Activated naive CD4-positive, alpha-beta T cell treated with anti-CD3 and anti-CD28 coated beads for 36 hours (primary cell): Measurements from ENCODE around the gene SLCO1B3. TPM values are rescaled to one million over a fixed set of nuclear protein-coding genes. Genes with fewer than 3 reads are reported as not detected.

Experiments
- CTCF ChIA-PET: fragments of 350-600 bp; sonication (Branson Sonifier 250); formaldehyde crosslinking; loops from one replicate; lab custom pipeline; 2021; ENCODE audit warnings: antibody characterized with exemption; lab: Charles Lee
- DNase-seq: peaks from one replicate; pipeline ENCODE4 v3.0.0-alpha.2; 2020
- H3K27ac Mint-ChIP-seq: one replicate; pipeline ENCODE4 v1.8.0; 2021; ENCODE audit warnings: mild to moderate bottlenecking, mixed read lengths
- H3K27me3 Mint-ChIP-seq: one replicate; pipeline ENCODE4 v1.8.0; 2021; ENCODE audit warnings: low read depth, mixed read lengths
- H3K36me3 Mint-ChIP-seq: one replicate; pipeline ENCODE4 v1.8.0; 2021; ENCODE audit warnings: low read depth, mixed read lengths
- H3K4me1 Mint-ChIP-seq: one replicate; pipeline ENCODE4 v1.8.0; 2021; ENCODE audit warnings: low read depth, mixed read lengths
- H3K4me3 Mint-ChIP-seq: one replicate; pipeline ENCODE4 v1.8.0; 2021; ENCODE audit warnings: mild to moderate bottlenecking, moderate library complexity, mixed read lengths
- H3K9me3 Mint-ChIP-seq: one replicate; pipeline ENCODE4 v1.8.0; 2021; ENCODE audit warnings: mixed read lengths
- intact Hi-C: fragments of 100-400 bp; cut with micrococcal nuclease; formaldehyde crosslinking; loops from one replicate; pipeline ENCODE4 v1.15.1; 2023
- total RNA-seq, 2 experiments: library from RNA; stranded (reverse); gene quantifications; one replicate each; pipeline ENCODE4 v1.2.3, GENCODE V29; 2021

SLCO1B3 gene
- total RNA-seq, 2 experiments from 2014 or later, result not detected

GRCh38 chr12:20822415-20822814 is 11.9 kb downstream of the SLCO1B3 start:
- Mint-ChIP-seq H3K27ac (no peak overlapping the region), H3K9me3 (peaks cover 2% of the 10 kb centered on the region), H3K36me3 (no peaks in the 10 kb centered on the region), H3K4me3 (no peak overlapping the region), H3K4me1 (no peaks in the 10 kb centered on the region), H3K27me3 (no peaks in the 10 kb centered on the region)
- CTCF ChIA-PET, result no interaction called here
- DNase-seq, result no peak
- intact Hi-C loops, result no loop called here

GRCh38 chr12:20822925-20823324 is 12.4 kb downstream of the SLCO1B3 start:
- Mint-ChIP-seq H3K4me1 (no peaks in the 10 kb centered on the region), H3K27ac (no peak overlapping the region), H3K27me3 (no peaks in the 10 kb centered on the region), H3K4me3 (no peak overlapping the region), H3K36me3 (no peaks in the 10 kb centered on the region), H3K9me3 (peaks cover 2% of the 10 kb centered on the region)
- intact Hi-C loops, result no loop called here
- CTCF ChIA-PET, result no interaction called here
- DNase-seq, result no peak

- intact Hi-C loops, result no loop called here
- Mint-ChIP-seq H3K27ac (no peak overlapping the region), H3K36me3 (no peaks in the 10 kb centered on the region), H3K4me3 (no peak overlapping the region), H3K27me3 (no peaks in the 10 kb centered on the region), H3K4me1 (no peaks in the 10 kb centered on the region), H3K9me3 (no peaks in the 10 kb centered on the region)
- CTCF ChIA-PET, result no interaction called here
- DNase-seq, result no peak
These were observed 19.4 kb downstream of the SLCO1B3 start for GRCh38 chr12:20829919-20830318.

GRCh38 chr12:20830456-20830855 is 20.0 kb downstream of the SLCO1B3 start:
- intact Hi-C loops, result no loop called here
- H3K36me3 Mint-ChIP-seq, result no peaks in the 10 kb centered on the region
- H3K4me3 Mint-ChIP-seq, result no peak overlapping the region
- peaks cover 3% of the 10 kb centered on the region for H3K9me3 Mint-ChIP-seq
- no peak overlapping the region for H3K27ac Mint-ChIP-seq
- no peak for DNase-seq
- no peaks in the 10 kb centered on the region for H3K4me1 Mint-ChIP-seq
- CTCF ChIA-PET, result no interaction called here
- H3K27me3 Mint-ChIP-seq, result no peaks in the 10 kb centered on the region

- intact Hi-C loops, result no loop called here
- no peak for DNase-seq
- Mint-ChIP-seq H3K4me3 (no peak overlapping the region), H3K4me1 (no peaks in the 10 kb centered on the region), H3K27me3 (no peaks in the 10 kb centered on the region), H3K27ac (no peak overlapping the region), H3K9me3 (peaks cover 3% of the 10 kb centered on the region), H3K36me3 (no peaks in the 10 kb centered on the region)
- CTCF ChIA-PET, result no interaction called here
These were observed 22.4 kb downstream of the SLCO1B3 start for GRCh38 chr12:20832911-20833310.

- Mint-ChIP-seq H3K27me3 (no peaks in the 10 kb centered on the region), H3K36me3 (no peaks in the 10 kb centered on the region), H3K4me1 (no peaks in the 10 kb centered on the region), H3K4me3 (no peak overlapping the region), H3K9me3 (peaks cover 3% of the 10 kb centered on the region), H3K27ac (no peak overlapping the region)
- no peak for DNase-seq
- intact Hi-C loops, result no loop called here
- CTCF ChIA-PET, result no interaction called here
These were observed 42.1 kb downstream of the SLCO1B3 start for GRCh38 chr12:20852649-20853048.

GRCh38 chr12:20863056-20863455 is 52.6 kb downstream of the SLCO1B3 start:
- no peak overlapping the region for H3K27ac Mint-ChIP-seq
- no peaks in the 10 kb centered on the region for H3K4me1 Mint-ChIP-seq
- no peaks in the 10 kb centered on the region for H3K27me3 Mint-ChIP-seq
- peaks cover 2% of the 10 kb centered on the region for H3K9me3 Mint-ChIP-seq
- intact Hi-C loops, result no loop called here
- DNase-seq, result no peak
- no peak overlapping the region for H3K4me3 Mint-ChIP-seq
- no peaks in the 10 kb centered on the region for H3K36me3 Mint-ChIP-seq
- CTCF ChIA-PET, result no interaction called here

- Mint-ChIP-seq H3K27ac (no peak overlapping the region), H3K4me1 (no peaks in the 10 kb centered on the region)
- CTCF ChIA-PET, result no interaction called here
These were observed 55.4 kb downstream of the SLCO1B3 start for GRCh38 chr12:20865873-20866272.

GRCh38 chr12:20868277-20868676 is 57.8 kb downstream of the SLCO1B3 start:
- intact Hi-C loops, result no loop called here
- no peaks in the 10 kb centered on the region for H3K27me3 Mint-ChIP-seq
- no peaks in the 10 kb centered on the region for H3K36me3 Mint-ChIP-seq
- no peaks in the 10 kb centered on the region for H3K4me1 Mint-ChIP-seq
- H3K4me3 Mint-ChIP-seq, result no peak overlapping the region
- no peak for DNase-seq
- CTCF ChIA-PET, result no interaction called here
- peaks cover 1% of the 10 kb centered on the region for H3K9me3 Mint-ChIP-seq
- no peak overlapping the region for H3K27ac Mint-ChIP-seq

More at GRCh38 chr12:20865873-20866272, 55.4 kb downstream of the SLCO1B3 start:
- H3K4me3 Mint-ChIP-seq, result no peak overlapping the region
- H3K27me3 Mint-ChIP-seq, result no peaks in the 10 kb centered on the region
- H3K9me3 Mint-ChIP-seq, result peaks cover 1% of the 10 kb centered on the region
- DNase-seq, result no peak
- H3K36me3 Mint-ChIP-seq, result no peaks in the 10 kb centered on the region
- intact Hi-C loops, result no loop called here

- DNase-seq, result no peak
- intact Hi-C loops, result no loop called here
- CTCF ChIA-PET, result no interaction called here
- no peaks in the 10 kb centered on the region for H3K4me1 Mint-ChIP-seq
- no peak overlapping the region for H3K4me3 Mint-ChIP-seq
- no peaks in the 10 kb centered on the region for H3K36me3 Mint-ChIP-seq
- peaks cover 4% of the 10 kb centered on the region for H3K9me3 Mint-ChIP-seq
- H3K27me3 Mint-ChIP-seq, result no peaks in the 10 kb centered on the region
- no peak overlapping the region for H3K27ac Mint-ChIP-seq
These were observed 72.8 kb downstream of the SLCO1B3 start for GRCh38 chr12:20883288-20883687.

- H3K27ac Mint-ChIP-seq, result no peak overlapping the region
- no peaks in the 10 kb centered on the region for H3K4me1 Mint-ChIP-seq
- CTCF ChIA-PET, result interaction anchor here (0.6 kb wide), 1 partner anchor 38 kb away, joined by 5 read pairs; no protein-coding TSS in a partner anchor
- peaks cover 7% of the 10 kb centered on the region for H3K9me3 Mint-ChIP-seq
- H3K36me3 Mint-ChIP-seq, result no peaks in the 10 kb centered on the region
- H3K27me3 Mint-ChIP-seq, result no peaks in the 10 kb centered on the region
- DNase-seq, result no peak
- intact Hi-C loops, result no loop called here
- H3K4me3 Mint-ChIP-seq, result no peak overlapping the region
These were observed 74.6 kb downstream of the SLCO1B3 start for GRCh38 chr12:20885116-20885515.

GRCh38 chr12:20885552-20885951 is 75.0 kb downstream of the SLCO1B3 start:
- no peak for DNase-seq
- Mint-ChIP-seq H3K36me3 (no peaks in the 10 kb centered on the region), H3K27me3 (no peaks in the 10 kb centered on the region), H3K4me1 (no peaks in the 10 kb centered on the region), H3K27ac (no peak overlapping the region), H3K4me3 (no peak overlapping the region), H3K9me3 (peaks cover 7% of the 10 kb centered on the region)
- CTCF ChIA-PET, result no interaction called here
- intact Hi-C loops, result no loop called here

- Mint-ChIP-seq H3K4me1 (no peaks in the 10 kb centered on the region), H3K4me3 (no peak overlapping the region), H3K27ac (no peak overlapping the region), H3K27me3 (no peaks in the 10 kb centered on the region), H3K36me3 (no peaks in the 10 kb centered on the region), H3K9me3 (no peaks in the 10 kb centered on the region)
- CTCF ChIA-PET, result no interaction called here
- DNase-seq, result no peak
- intact Hi-C loops, result no loop called here
These were observed 106.8 kb downstream of the SLCO1B3 start for GRCh38 chr12:20917269-20917668.

GRCh38 chr12:20917819-20918218 is 107.3 kb downstream of the SLCO1B3 start:
- Mint-ChIP-seq H3K4me1 (no peaks in the 10 kb centered on the region), H3K27me3 (no peaks in the 10 kb centered on the region), H3K36me3 (no peaks in the 10 kb centered on the region), H3K4me3 (no peak overlapping the region), H3K9me3 (no peaks in the 10 kb centered on the region), H3K27ac (no peak overlapping the region)
- intact Hi-C loops, result no loop called here
- CTCF ChIA-PET, result no interaction called here
- no peak for DNase-seq
